ENCODE data around the gene PDP2.

Gene PDP2

DNA sequence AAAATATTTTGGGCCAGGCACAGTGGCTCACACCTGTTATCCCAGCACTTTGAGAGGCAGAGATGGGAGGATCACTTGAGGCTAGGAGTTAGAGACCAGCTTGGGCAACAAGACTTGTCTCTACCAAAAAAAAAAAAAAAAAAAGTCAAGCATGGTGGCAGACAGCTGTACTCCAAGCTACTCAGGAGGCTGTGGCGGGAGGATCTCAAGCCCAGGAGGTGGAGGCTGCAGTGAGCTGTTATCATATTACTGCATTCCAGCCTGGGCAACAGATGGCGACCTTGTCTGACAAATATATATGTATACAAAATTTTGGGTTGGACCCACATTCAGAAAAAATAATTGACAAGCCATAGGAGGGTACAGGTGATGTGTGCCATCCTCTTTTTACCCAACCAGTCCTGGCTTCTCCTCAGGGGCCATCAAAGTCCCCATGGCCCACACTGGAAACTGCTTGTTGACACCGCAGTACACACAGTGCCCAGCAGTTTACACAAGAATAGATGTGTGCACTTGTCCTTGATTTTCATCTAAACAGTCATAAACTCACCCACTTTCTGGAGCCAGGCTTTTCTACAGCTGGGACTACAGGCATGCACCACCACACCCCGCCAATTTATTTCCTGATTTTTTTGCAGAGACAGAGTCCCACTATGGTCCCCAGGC, 56.7 kb downstream of the PDP2 start:
- DNase-seq: no peak

DNA sequence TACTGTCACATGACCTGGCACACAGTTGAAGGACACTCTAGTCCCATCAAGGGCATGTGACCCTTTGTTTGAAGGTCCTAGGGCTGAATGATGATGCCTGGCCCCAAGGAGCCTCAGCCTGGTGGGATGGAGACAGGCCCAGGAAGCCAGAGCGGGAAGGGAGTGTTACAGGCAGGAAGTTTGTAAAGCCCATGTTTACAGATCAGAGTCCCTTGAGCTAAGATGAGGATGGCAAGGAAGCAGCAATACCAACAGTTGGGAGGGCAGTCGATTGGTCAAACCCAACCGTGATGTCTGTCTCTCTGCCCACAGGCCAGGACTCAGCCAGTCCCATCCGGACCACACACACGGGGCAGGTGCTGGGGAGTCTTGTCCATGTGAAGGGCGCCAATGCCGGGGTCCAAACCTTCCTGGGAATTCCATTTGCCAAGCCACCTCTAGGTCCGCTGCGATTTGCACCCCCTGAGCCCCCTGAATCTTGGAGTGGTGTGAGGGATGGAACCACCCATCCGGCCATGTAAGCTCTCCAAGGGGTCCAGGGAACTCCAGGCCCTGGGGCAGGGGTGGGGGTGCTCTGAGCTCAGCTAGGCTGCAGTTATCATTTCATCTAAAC, 57.5 kb downstream of the PDP2 start:
- DNase-seq: no peak

DNA sequence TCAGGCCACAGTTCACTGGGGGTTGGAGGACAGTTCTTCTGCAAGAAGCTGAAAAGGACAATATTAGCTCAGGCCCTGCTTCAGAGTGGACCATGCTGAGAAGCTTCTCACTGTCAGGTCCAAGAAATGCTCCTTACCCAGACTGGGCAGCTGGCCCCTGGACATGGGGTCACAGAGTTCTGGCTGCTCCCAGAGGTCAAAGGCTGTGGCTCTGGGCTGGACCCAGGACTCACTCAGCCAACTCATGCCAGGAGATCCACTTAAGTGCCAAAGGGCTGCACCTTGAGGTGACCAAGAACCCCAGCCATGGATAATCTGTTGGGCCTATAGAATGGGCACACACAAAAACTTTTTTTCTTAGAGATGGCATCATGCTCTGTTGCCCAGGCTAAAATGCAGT, 59.1 kb downstream of the PDP2 start:
- DNase-seq: no peak

DNA sequence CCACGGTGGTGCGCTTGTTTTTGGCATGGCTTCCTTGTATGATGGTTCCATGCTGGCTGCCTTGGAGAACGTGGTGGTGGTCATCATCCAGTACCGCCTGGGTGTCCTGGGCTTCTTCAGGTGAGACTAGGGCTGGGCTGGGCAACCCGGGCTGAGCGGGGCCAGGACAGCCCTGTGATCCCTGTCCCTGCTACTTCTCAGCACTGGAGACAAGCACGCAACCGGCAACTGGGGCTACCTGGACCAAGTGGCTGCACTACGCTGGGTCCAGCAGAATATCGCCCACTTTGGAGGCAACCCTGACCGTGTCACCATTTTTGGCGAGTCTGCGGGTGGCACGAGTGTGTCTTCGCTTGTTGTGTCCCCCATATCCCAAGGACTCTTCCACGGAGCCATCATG, 59.9 kb downstream of the PDP2 start:
- DNase-seq: no peak
